Measurements from ENCODE around the gene UACA. TPM values are rescaled to one million over a fixed set of nuclear protein-coding genes. Genes with fewer than 3 reads are reported as not detected.

The UACA gene
- total RNA-seq, 1 experiment from 2014 or later, result 38.0 TPM

DNA sequence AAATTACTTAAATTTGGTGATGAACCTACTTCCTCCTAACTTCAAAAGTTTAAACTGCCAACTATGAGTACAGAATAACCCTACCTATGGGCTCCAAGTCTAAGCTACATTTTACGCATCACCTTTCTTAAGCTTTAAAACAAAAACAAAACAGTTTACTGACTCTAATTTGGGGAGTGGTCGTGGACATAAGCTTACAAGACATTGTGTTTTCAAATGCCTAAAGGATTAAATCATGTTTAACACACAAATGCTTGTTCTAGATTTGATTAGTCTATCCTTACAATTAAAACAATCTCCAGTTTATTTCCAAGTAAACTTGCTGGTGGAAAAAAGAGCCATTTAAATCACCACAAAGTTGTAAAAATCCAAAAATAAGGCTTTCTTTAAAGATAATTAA, 62.2 kb downstream of the UACA start:
- Mint-ChIP-seq H3K27ac (no peak overlapping the region), H3K4me3 (no peak overlapping the region), H3K27me3 (ENCODE audit: low read depth) (no peaks in the 10 kb centered on the region), H3K9me3 (no peaks in the 10 kb centered on the region), H3K4me1 (peaks cover 53 to 54% of the 10 kb centered on the region in 2 experiments), H3K36me3 (ENCODE audit: insufficient read depth in 1 of 3, low read depth in 3 of 3) (peaks cover 0 to 2% (median 0%) of the 10 kb centered on the region in 3 experiments; a peak in 1 of 7 replicates)
- Histone ChIP-seq H2BK120ac (ENCODE audit: low read depth, low read length, poor library complexity, severe bottlenecking) (no peak overlapping the region), H3K23ac (ENCODE audit: insufficient read length, low read depth, low read length) (no peak overlapping the region), H3K4ac (ENCODE audit: low read depth, low read length) (no peak overlapping the region), H4K20me1 (ENCODE audit: control insufficient read depth, insufficient read depth, insufficient read length) (no peaks in the 10 kb centered on the region), H3T11ph (ENCODE audit: low read length) (no peak overlapping the region), H3K9ac (ENCODE audit: extremely low read depth, insufficient read length, low read length) (no peak overlapping the region), H4K8ac (replicated peaks; ENCODE audit: insufficient read length, low read depth, low read length) (no peak overlapping the region), H3K18ac (ENCODE audit: insufficient read length, low read depth, low read length) (no peak overlapping the region), H3K4me1 (ENCODE audit: insufficient read depth, low read length) (peaks cover 2% of the 10 kb centered on the region; the same call in 1 of the 2 replicates), H2BK15ac (ENCODE audit: low read depth, low read length) (no peak overlapping the region), H3K9me3 (ENCODE audit: control insufficient read depth, low read depth, low read length) (no peaks in the 10 kb centered on the region), H2AFZ (ENCODE audit: low read length) (no peak overlapping the region), H4K91ac (ENCODE audit: insufficient read length, low read depth, low read length) (no peak overlapping the region), H3K79me2 (ENCODE audit: insufficient read depth, low read length) (no peaks in the 10 kb centered on the region), H2BK20ac (ENCODE audit: low read depth, low read length, poor library complexity, severe bottlenecking) (no peak overlapping the region), H2BK5ac (ENCODE audit: insufficient read length, low read length) (no peak overlapping the region), H3K4me2 (ENCODE audit: insufficient read depth, insufficient read length, low read length) (no peak overlapping the region), H3K56ac (ENCODE audit: insufficient read length, low read depth, low read length) (no peak overlapping the region), H3K27ac (ENCODE audit: insufficient read length, low read depth, low read length) (no peak overlapping the region), H2AK5ac (ENCODE audit: insufficient read length, low read length) (no peak overlapping the region), H2BK12ac (ENCODE audit: insufficient read length, low read depth, low read length) (no peak overlapping the region), H3K79me1 (ENCODE audit: insufficient read depth, low read depth, low read length, poor library complexity, severe bottlenecking) (peaks cover 4% of the 10 kb centered on the region), H4K5ac (ENCODE audit: insufficient read length, low read depth, low read length) (no peak overlapping the region), H3K23me2 (ENCODE audit: insufficient read length, low read depth, low read length, poor library complexity, severe bottlenecking) (no peaks in the 10 kb centered on the region), H3K14ac (ENCODE audit: insufficient read depth, low read length) (no peak overlapping the region), H3K27me3 (ENCODE audit: insufficient read depth, low read length) (no peaks in the 10 kb centered on the region)
- DNase-seq, result no peak
- WGBS (ENCODE audit: extremely low coverage, insufficient read length, low lambda C conversion rate), result no CpG with 5 or more reads among the region's 2 CpGs
- TF ChIP-seq, protein P1, sequence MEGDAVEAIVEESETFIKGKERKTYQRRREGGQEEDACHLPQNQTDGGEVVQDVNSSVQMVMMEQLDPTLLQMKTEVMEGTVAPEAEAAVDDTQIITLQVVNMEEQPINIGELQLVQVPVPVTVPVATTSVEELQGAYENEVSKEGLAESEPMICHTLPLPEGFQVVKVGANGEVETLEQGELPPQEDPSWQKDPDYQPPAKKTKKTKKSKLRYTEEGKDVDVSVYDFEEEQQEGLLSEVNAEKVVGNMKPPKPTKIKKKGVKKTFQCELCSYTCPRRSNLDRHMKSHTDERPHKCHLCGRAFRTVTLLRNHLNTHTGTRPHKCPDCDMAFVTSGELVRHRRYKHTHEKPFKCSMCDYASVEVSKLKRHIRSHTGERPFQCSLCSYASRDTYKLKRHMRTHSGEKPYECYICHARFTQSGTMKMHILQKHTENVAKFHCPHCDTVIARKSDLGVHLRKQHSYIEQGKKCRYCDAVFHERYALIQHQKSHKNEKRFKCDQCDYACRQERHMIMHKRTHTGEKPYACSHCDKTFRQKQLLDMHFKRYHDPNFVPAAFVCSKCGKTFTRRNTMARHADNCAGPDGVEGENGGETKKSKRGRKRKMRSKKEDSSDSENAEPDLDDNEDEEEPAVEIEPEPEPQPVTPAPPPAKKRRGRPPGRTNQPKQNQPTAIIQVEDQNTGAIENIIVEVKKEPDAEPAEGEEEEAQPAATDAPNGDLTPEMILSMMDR (conservative IDR thresholded peaks at IDR 0.05), result no peak

Data from H9 (cell line).